ENCODE data around the gene AURKA. TPM values are rescaled to one million over a fixed set of nuclear protein-coding genes. Genes with fewer than 3 reads are reported as not detected.

AURKA gene
- total RNA-seq, 1 donor from 2014 or later: 1.6 TPM

DNA sequence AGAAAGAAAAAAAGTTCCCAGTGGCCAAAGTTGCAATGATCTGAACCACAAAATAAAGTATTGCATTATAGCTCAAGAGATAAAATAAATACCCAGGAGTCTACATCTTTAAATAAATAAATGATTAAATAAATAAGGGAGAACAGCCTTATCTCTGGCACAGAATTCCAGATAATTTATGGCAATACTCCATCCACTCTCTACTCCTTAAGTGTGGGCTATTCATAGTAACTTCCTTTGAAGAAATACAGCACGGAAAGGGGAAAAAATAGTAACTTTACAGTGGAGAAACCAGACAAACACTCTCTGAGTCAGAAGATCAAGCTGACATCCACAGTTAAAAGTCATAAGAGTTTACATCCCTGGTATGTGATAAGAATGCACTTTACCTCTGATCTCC, 11.6 kb downstream of the AURKA start:
- TF ChIP-seq, protein P1, sequence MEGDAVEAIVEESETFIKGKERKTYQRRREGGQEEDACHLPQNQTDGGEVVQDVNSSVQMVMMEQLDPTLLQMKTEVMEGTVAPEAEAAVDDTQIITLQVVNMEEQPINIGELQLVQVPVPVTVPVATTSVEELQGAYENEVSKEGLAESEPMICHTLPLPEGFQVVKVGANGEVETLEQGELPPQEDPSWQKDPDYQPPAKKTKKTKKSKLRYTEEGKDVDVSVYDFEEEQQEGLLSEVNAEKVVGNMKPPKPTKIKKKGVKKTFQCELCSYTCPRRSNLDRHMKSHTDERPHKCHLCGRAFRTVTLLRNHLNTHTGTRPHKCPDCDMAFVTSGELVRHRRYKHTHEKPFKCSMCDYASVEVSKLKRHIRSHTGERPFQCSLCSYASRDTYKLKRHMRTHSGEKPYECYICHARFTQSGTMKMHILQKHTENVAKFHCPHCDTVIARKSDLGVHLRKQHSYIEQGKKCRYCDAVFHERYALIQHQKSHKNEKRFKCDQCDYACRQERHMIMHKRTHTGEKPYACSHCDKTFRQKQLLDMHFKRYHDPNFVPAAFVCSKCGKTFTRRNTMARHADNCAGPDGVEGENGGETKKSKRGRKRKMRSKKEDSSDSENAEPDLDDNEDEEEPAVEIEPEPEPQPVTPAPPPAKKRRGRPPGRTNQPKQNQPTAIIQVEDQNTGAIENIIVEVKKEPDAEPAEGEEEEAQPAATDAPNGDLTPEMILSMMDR (IDR thresholded peaks at IDR 0.05; ENCODE audit: insufficient read depth, low read length, severe bottlenecking): no peak

DNA sequence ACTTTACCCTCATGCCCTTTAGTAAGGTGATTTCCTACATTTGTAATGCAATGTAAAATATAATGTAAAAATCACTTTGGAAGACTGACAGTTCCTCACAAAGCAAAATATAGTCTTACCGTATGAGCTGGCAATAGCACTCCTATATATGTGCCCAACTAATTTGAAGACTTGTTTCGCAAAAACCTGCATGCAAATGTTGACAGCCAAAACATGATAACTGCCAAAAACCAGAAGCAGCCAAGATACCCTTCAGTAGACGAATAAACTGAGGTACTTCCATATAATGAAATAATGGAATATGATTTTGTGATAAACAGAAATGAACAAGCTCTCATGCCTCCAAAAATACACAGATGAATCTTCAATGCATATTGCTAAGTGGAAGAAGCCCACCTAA, 13.6 kb downstream of the AURKA start:
- Histone ChIP-seq H3K27me3 (ENCODE audit: control insufficient read depth, insufficient read depth, low read length) (no peaks in the 10 kb centered on the region), H3K36me3 (ENCODE audit: control insufficient read depth, insufficient read depth, low read length) (peaks cover 6% of the 10 kb centered on the region), H3K4me3 (ENCODE audit: low read depth, low read length) (no peak overlapping the region)
- FAIRE-seq (no peak), DNase-seq (ENCODE audit: low read depth) (no peak)
- TF ChIP-seq, protein P1 (IDR thresholded peaks at IDR 0.05; ENCODE audit: insufficient read depth, low read length, severe bottlenecking): no peak

More for the DNA sequence above, 11.6 kb downstream of the AURKA start:
- Histone ChIP-seq H3K27me3 (ENCODE audit: control insufficient read depth, insufficient read depth, low read length) (no peaks in the 10 kb centered on the region), H3K4me3 (ENCODE audit: low read depth, low read length) (no peak overlapping the region), H3K36me3 (ENCODE audit: control insufficient read depth, insufficient read depth, low read length) (peaks cover 6% of the 10 kb centered on the region)
- FAIRE-seq: no peak
- no peak for DNase-seq (ENCODE audit: low read depth)

DNA sequence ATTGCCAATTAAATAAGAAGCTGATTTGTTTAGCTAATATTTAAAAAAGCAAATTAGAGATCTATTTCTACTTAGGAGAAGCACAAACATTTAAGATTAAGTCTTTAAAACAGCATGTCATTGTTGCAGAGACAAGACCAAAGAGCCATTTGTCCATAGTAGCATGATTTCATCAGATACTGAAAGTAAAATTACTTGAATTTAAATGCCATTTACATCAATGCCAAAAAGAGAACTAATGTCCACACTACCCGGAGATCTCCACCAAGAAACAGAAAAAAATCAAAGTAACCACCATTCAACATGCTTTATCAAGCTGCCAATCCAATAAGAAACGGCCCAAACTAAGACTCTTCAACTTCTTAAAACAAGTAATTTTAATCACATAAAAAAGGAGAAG, 15.7 kb downstream of the AURKA start:
- Histone ChIP-seq H3K36me3 (ENCODE audit: control insufficient read depth, insufficient read depth, low read length) (peaks cover 5% of the 10 kb centered on the region), H3K4me3 (ENCODE audit: low read depth, low read length) (no peak overlapping the region), H3K27me3 (ENCODE audit: control insufficient read depth, insufficient read depth, low read length) (no peaks in the 10 kb centered on the region)
- FAIRE-seq: no peak
- TF ChIP-seq, protein P1 (IDR thresholded peaks at IDR 0.05; ENCODE audit: insufficient read depth, low read length, severe bottlenecking): no peak
- no peak for DNase-seq (ENCODE audit: low read depth)

DNA sequence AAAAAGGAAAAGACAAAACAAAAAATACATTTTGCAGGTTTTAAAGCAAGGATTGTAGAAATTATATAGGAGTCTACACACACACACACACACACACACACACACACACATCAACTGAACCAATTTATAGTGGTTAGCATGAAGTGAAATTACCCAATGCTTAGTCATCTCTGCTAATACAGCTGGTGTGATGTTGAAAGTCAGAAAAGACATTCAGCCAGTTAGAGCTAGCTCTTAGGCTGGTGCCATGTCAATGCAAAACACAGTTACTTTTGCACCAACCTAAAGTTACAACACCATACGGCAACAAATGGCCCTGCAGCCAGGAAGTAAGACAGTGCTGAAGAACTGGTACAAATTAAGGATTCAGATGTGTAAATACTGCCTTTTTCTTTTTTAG, 18.1 kb downstream of the AURKA start:
- H3K27me3 ChIP-seq (ENCODE audit: control insufficient read depth, insufficient read depth, low read length): no peaks in the 10 kb centered on the region
- peaks cover 3% of the 10 kb centered on the region for H3K36me3 ChIP-seq (ENCODE audit: control insufficient read depth, insufficient read depth, low read length)
- TF ChIP-seq, protein P1 (IDR thresholded peaks at IDR 0.05; ENCODE audit: insufficient read depth, low read length, severe bottlenecking): no peak
- FAIRE-seq (no peak), DNase-seq (ENCODE audit: low read depth) (peak; percentile 96)
- no peak overlapping the region for H3K4me3 ChIP-seq (ENCODE audit: low read depth, low read length)

DNA sequence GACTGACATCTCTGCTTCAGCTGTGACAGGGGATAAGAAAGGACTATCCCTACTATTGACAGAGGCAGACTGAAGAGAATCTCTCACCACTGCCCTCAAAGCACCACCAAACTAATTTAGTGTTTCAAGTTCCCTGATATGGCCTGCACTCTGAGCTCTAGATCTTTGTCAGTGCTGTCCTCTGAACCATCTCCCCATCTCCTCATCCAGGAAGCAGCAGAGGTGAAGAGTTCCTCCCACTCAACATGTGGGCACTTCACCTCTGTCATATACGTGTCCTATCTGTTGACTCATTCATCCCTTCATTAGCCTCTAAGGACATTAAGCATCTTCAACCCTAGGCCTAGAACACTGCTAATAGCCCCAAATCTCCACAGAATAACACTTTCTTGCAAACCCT, 19.2 kb downstream of the AURKA start:
- no peak overlapping the region for H3K4me3 ChIP-seq (ENCODE audit: low read depth, low read length)
- FAIRE-seq (no peak), DNase-seq (ENCODE audit: low read depth) (no peak)
- H3K36me3 ChIP-seq (ENCODE audit: control insufficient read depth, insufficient read depth, low read length): peaks cover 2% of the 10 kb centered on the region
- TF ChIP-seq, protein P1 (IDR thresholded peaks at IDR 0.05; ENCODE audit: insufficient read depth, low read length, severe bottlenecking): no peak
- no peaks in the 10 kb centered on the region for H3K27me3 ChIP-seq (ENCODE audit: control insufficient read depth, insufficient read depth, low read length)

DNA sequence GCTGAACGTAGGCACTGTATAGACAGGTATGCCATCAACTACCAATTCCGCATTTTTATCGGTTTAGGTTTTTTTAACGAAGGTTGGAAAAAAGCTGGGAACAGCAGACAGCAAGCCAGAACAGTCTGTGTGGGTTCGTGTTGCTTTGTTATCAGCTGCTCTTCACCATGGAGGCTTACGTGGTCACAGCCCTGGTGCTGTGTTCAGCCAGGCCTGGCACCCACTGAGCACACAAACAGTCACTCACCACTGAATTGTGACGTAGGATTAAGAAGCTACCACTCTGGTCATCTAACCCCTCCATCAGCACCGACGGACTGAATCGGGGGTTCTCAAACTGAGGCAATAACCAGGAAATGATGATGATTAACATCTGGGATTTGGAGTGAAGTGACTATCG, 20.0 kb downstream of the AURKA start:
- Histone ChIP-seq H3K36me3 (ENCODE audit: control insufficient read depth, insufficient read depth, low read length) (peaks cover 1% of the 10 kb centered on the region), H3K27me3 (ENCODE audit: control insufficient read depth, insufficient read depth, low read length) (no peaks in the 10 kb centered on the region), H3K4me3 (ENCODE audit: low read depth, low read length) (no peak overlapping the region)
- TF ChIP-seq, protein P1 (IDR thresholded peaks at IDR 0.05; ENCODE audit: insufficient read depth, low read length, severe bottlenecking): no peak
- FAIRE-seq: no peak
- DNase-seq (ENCODE audit: low read depth): no peak

Data from bronchial epithelial cell (primary cell).